GM12878 (cell line): ENCODE results near the gene PRRT4. TPM values are rescaled to one million over a fixed set of nuclear protein-coding genes. Genes with fewer than 3 reads are reported as not detected.

Experiments
- ATAC-seq: fragments of 200-7000 bp; cut with Tn5 transposase; 3 replicates; pipeline ENCODE4 v1.9.1; 2020; ENCODE audit warnings: mild to moderate bottlenecking, moderate library complexity
- BruUV-seq: library from RNA; stranded (reverse); fragments of 400-500 nt; replicated peaks from 2 replicates; lab custom pipeline; 2021; lab: Mats Ljungman, UMichigan
- CTCF ChIA-PET: fragments of 300-600 bp; sonication (Branson Sonifier 250); formaldehyde crosslinking; extraction: SDS; loops from one replicate; lab custom pipeline; 2021; ENCODE audit warnings: inconsistent platforms; lab: Yijun Ruan, JAX
- POLR2A ChIA-PET: fragments of 350-600 bp; formaldehyde crosslinking; extraction: SDS; loops from one replicate; lab custom pipeline; 2021; ENCODE audit warnings: inconsistent platforms; lab: Charles Lee
- RAD21 ChIA-PET: fragments of 300-600 bp; sonication (Branson Sonifier 250); formaldehyde crosslinking; loops from one replicate; lab custom pipeline; 2023; ENCODE audit warnings: antibody characterized with exemption; ENCODE audit not compliant: unreplicated experiment; lab: Charles Lee
- SMC1A ChIA-PET: fragments of 300-600 bp; sonication (Branson Sonifier 250); formaldehyde crosslinking; loops from one replicate; lab custom pipeline; 2023; ENCODE audit not compliant: unreplicated experiment, uncharacterized antibody; lab: Charles Lee
- DNase-seq: peaks from one replicate; pipeline ENCODE4 v3.0.0-alpha.2; 2011; ENCODE audit warnings: low read depth, low spot score
- FAIRE-seq: peaks from 3 replicates; lab custom pipeline; 2011; peaks lifted over from hg19 to GRCh38; lab: Jason Lieb, UNC
- H2AFZ ChIP-seq: 2 replicates; pipeline ENCODE4 v1.6.0; 2011; ENCODE audit warnings: low read depth, low read length, control low read depth; ENCODE audit not compliant: control insufficient read depth
- H3K27ac ChIP-seq: 2 replicates; pipeline ENCODE4 v1.5.1; 2011; ENCODE audit warnings: control low read depth; ENCODE audit not compliant: control insufficient read depth, insufficient read depth
- H3K27me3 ChIP-seq, 2 experiments: replicated peaks in 1 of 2; 2 replicates each; pipeline versions ENCODE4 v1.6.0 to v1.6.1; 2011; ENCODE audit warnings: low read length in 1 of 2; ENCODE audit not compliant: control insufficient read depth in 2 of 2, insufficient read depth in 2 of 2
- H3K36me3 ChIP-seq, 2 experiments: 2 replicates each; pipeline ENCODE4 v1.5.1; 2011; ENCODE audit warnings: low read length in 1 of 2; ENCODE audit not compliant: control insufficient read depth in 2 of 2, insufficient read depth in 2 of 2
- H3K4me1 ChIP-seq: 2 replicates; pipeline ENCODE4 v1.6.1; 2011; ENCODE audit warnings: mild to moderate bottlenecking, low read length, moderate library complexity, mixed read lengths; ENCODE audit not compliant: control insufficient read depth, insufficient read depth
- H3K4me2 ChIP-seq: 2 replicates; pipeline ENCODE4 v1.6.0; 2011; ENCODE audit warnings: control low read depth; ENCODE audit not compliant: control insufficient read depth, insufficient read depth
- H3K4me3 ChIP-seq: fragments of 200-600 bp; sonication (generic); 2 replicates; pipeline ENCODE4 v1.5.1; 2016
- H3K79me2 ChIP-seq: 2 replicates; pipeline ENCODE4 v1.6.0; 2011; ENCODE audit warnings: low read length; ENCODE audit not compliant: control insufficient read depth, insufficient read depth
- H3K9ac ChIP-seq: 2 replicates; pipeline ENCODE4 v1.8.0; 2011; ENCODE audit warnings: low read length, control low read depth, mixed read lengths; ENCODE audit not compliant: control insufficient read depth, insufficient read depth
- H3K9me3 ChIP-seq: replicated peaks from 3 replicates; pipeline ENCODE4 v1.5.1; 2011; ENCODE audit warnings: mild to moderate bottlenecking, low read length; ENCODE audit not compliant: control insufficient read depth, insufficient read depth
- H4K20me1 ChIP-seq: 2 replicates; pipeline ENCODE4 v1.6.0; 2011; ENCODE audit not compliant: control insufficient read depth, insufficient read depth
- ATF2 ChIP-seq: IDR thresholded peaks from 2 replicates; pipeline ENCODE4 v1.6.1; 2012; ENCODE audit warnings: low read length, inconsistent platforms
- ATF3 ChIP-seq: IDR thresholded peaks from 2 replicates; pipeline ENCODE4 v1.6.1; 2011; ENCODE audit warnings: low read depth, mild to moderate bottlenecking, low read length, moderate library complexity, borderline replicate concordance; ENCODE audit errors: extremely low read depth
- CEBPZ ChIP-seq: fragments of 150-350 bp; IDR thresholded peaks from 2 replicates; pipeline ENCODE4 v1.6.1; 2016; ENCODE audit warnings: low read depth, low read length
- CHD1 ChIP-seq: IDR thresholded peaks from 2 replicates; pipeline ENCODE4 v1.6.1; 2012; ENCODE audit warnings: low read depth, low read length, improper control_type of control experiment
- IRF5 ChIP-seq: fragments of 450-650 bp; IDR thresholded peaks from 2 replicates; pipeline ENCODE4 v1.6.1; 2017; ENCODE audit warnings: borderline replicate concordance
- JUNB ChIP-seq: IDR thresholded peaks from 2 replicates; pipeline ENCODE4 v1.6.1; 2016; ENCODE audit warnings: antibody characterized with exemption, mild to moderate bottlenecking
- KAT2A ChIP-seq: conservative IDR thresholded peaks from 2 replicates; pipeline ENCODE4 v1.6.1; 2011; ENCODE audit warnings: low read depth, low read length; ENCODE audit not compliant: control insufficient read depth
- MEF2A ChIP-seq: IDR thresholded peaks from 2 replicates; pipeline ENCODE4 v1.6.1; 2011; ENCODE audit warnings: low read depth, mild to moderate bottlenecking, low read length, moderate library complexity; ENCODE audit not compliant: insufficient read depth
- MEF2B ChIP-seq: fragments of 450-650 bp; IDR thresholded peaks from 2 replicates; pipeline ENCODE4 v1.6.1; 2018; ENCODE audit warnings: mild to moderate bottlenecking, moderate library complexity; ENCODE audit not compliant: partially characterized antibody, poor library complexity, severe bottlenecking
- MTA2 ChIP-seq: fragments of 450-650 bp; IDR thresholded peaks from 2 replicates; pipeline ENCODE4 v1.6.1; 2016; ENCODE audit warnings: low read depth, mild to moderate bottlenecking, moderate library complexity
- POLR2AphosphoS2 ChIP-seq: IDR thresholded peaks from 2 replicates; pipeline ENCODE4 v1.6.1; 2011; ENCODE audit warnings: low read depth, mild to moderate bottlenecking, low read length, improper control_type of control experiment, moderate library complexity
- POLR2AphosphoS5 ChIP-seq: IDR thresholded peaks from 2 replicates; pipeline ENCODE4 v1.6.1; 2011; ENCODE audit warnings: mild to moderate bottlenecking, low read length, inconsistent platforms
- RELA ChIP-seq: fragments of 450-650 bp; IDR thresholded peaks from 2 replicates; pipeline ENCODE4 v1.8.0; 2014; ENCODE audit warnings: borderline replicate concordance; ENCODE audit not compliant: partially characterized antibody
- SMAD1 ChIP-seq: fragments of 450-650 bp; IDR thresholded peaks from 2 replicates; pipeline ENCODE4 v1.6.1; 2018; ENCODE audit warnings: mild to moderate bottlenecking, low read depth; ENCODE audit not compliant: partially characterized antibody
- SREBF2 ChIP-seq: IDR thresholded peaks from 2 replicates; pipeline ENCODE4 v1.6.1; 2012; ENCODE audit warnings: mild to moderate bottlenecking, low read length
- STAT3 ChIP-seq: IDR thresholded peaks from 2 replicates; pipeline ENCODE4 v1.6.1; 2011; ENCODE audit warnings: low read depth, low read length, improper control_type of control experiment
- ZNF207 ChIP-seq: fragments of 450-650 bp; IDR thresholded peaks from 2 replicates; pipeline ENCODE4 v1.6.1; 2014; ENCODE audit warnings: antibody characterized with exemption, mild to moderate bottlenecking, borderline replicate concordance
- ZNF217 ChIP-seq: fragments of 450-650 bp; IDR thresholded peaks from 2 replicates; pipeline ENCODE4 v1.6.1; 2017; ENCODE audit warnings: antibody characterized with exemption, mild to moderate bottlenecking
- WGBS: methylation state at CpG from one replicate; pipeline ENCODE4 v1.1.6; 2016; ENCODE audit warnings: low lambda C conversion rate; ENCODE audit not compliant: insufficient replicate concordance, insufficient coverage; ENCODE audit errors: missing lambda C conversion rate; 5-methylcytosine and 5-hydroxymethylcytosine counted together
- in situ Hi-C: fragments of 300-500 bp; cut with MboI; formaldehyde crosslinking; loops from 9 replicates; pipeline ENCODE4 v1.14.3; 2018; ENCODE audit warnings: mixed read lengths
- intact Hi-C: fragments of 100-400 bp; cut with micrococcal nuclease; formaldehyde crosslinking; loops from one replicate; pipeline ENCODE4 v1.14.2; 2022; ENCODE audit not compliant: unreplicated experiment
- polyA plus RNA-seq, 11 experiments: library from polyadenylated mRNA; depleted of rRNA in 4 of 11; unstranded in 6 of 11; stranded (reverse) in 5 of 11; fragments of >200 nt; fragmentation: Nextera tagmentation in 4 of 11; fragmentation: Illumina TruSeq in 1 of 11; extraction: Ambion mirVana in 4 of 11; extraction: Trizol in 1 of 11; gene quantifications; 1 replicate in 1 of 11; 2 replicates in 10 of 11; pipeline versions ENCODE4 v1.2.1 to v1.2.3, GENCODE V29; 2011 to 2016; ENCODE audit warnings: inconsistent platforms in 2 of 11, missing spikeins in 2 of 11, low read depth in 1 of 11
- total RNA-seq, 4 experiments: library from RNA; depleted of rRNA in 3 of 4; stranded (reverse); fragments of >200 nt in 3 of 4; fragmentation: Illumina TruSeq in 1 of 4; extraction: Trizol in 1 of 4; gene quantifications; 2 replicates each; pipeline versions ENCODE4 v1.2.1 to v1.2.3, GENCODE V29; 2013 to 2021

The PRRT4 gene
- total and polyA plus RNA-seq, 10 of the 15 experiments (the other 5 are each of a cell fraction or from before 2014, with no cell fraction given): not detected

GRCh38 chr7:128359336-128359735 lies 2.2 kb downstream of the PRRT4 start (continued):
- TF ChIP-seq KAT2A (no peak), IRF5 (no peak), STAT3 (no peak), CEBPZ (no peak), CHD1 (no peak), ZNF207 (no peak)
- TF ChIP-seq, all 136 proteins: peak for 0

GRCh38 chr7:128358233-128358632 lies 3.3 kb downstream of the PRRT4 start:
- RAD21 ChIA-PET: interaction anchor here (0.9 kb wide), 1 partner anchor 29 kb away, joined by 3 read pairs; no protein-coding TSS in a partner anchor
- no peaks in the 10 kb centered on the region for H4K20me1 ChIP-seq
- CTCF ChIA-PET: interaction anchor here (1.0 kb wide), 1 partner anchor 11 kb away, joined by 4 read pairs; no protein-coding TSS in a partner anchor
- no peaks in the 10 kb centered on the region for H3K79me2 ChIP-seq
- no peak for FAIRE-seq
- H3K27me3 ChIP-seq: peaks cover 18 to 21% of the 10 kb centered on the region in 2 experiments
- no peak for DNase-seq
- no peak overlapping the region for H3K4me3 ChIP-seq
- BruUV-seq: no TSS peak
- 0% methylated on average over 1 of the region's 1 CpG for WGBS
- no peak overlapping the region for H3K27ac ChIP-seq
- SMC1A ChIA-PET: interaction anchor here (1.1 kb wide), 1 partner anchor 29 kb away, joined by 6 read pairs; no protein-coding TSS in a partner anchor
- POLR2A ChIA-PET: interaction anchor here (0.7 kb wide), 1 partner anchor 24 kb away, joined by 4 read pairs; no protein-coding TSS in a partner anchor
- H3K9ac ChIP-seq: no peak overlapping the region
- ATAC-seq: no peak
- intact Hi-C loops (no loop called here), in situ Hi-C loops (no loop called here)
- no peak overlapping the region for H2AFZ ChIP-seq
- no peaks in the 10 kb centered on the region for H3K4me1 ChIP-seq
- no peaks in the 10 kb centered on the region for H3K9me3 ChIP-seq
- no peaks in the 10 kb centered on the region for H3K36me3 ChIP-seq
- no peak overlapping the region for H3K4me2 ChIP-seq
- TF ChIP-seq MEF2B (no peak), MTA2 (no peak), SMAD1 (no peak), MEF2A (no peak), POLR2AphosphoS2 (no peak), SREBF2 (no peak), STAT3 (no peak), RELA (no peak), POLR2AphosphoS5 (no peak), JUNB (no peak), ZNF217 (no peak), ATF2 (no peak), ATF3 (no peak)
